HG03571 (cell line): Measurements from ENCODE around the gene ATCAY.
"Not testable (repeated sequence)": the region's sequence is repeated elsewhere in the genome, so short reads cannot be mapped to it uniquely, and the experiment has no call there.

Experiments
- ATAC-seq: cut with Tn5 transposase; IDR thresholded peaks from one replicate; pipeline ENCODE4 v1.9.1; 2021; ENCODE audit not compliant: unreplicated experiment

Gene ATCAY

DNA sequence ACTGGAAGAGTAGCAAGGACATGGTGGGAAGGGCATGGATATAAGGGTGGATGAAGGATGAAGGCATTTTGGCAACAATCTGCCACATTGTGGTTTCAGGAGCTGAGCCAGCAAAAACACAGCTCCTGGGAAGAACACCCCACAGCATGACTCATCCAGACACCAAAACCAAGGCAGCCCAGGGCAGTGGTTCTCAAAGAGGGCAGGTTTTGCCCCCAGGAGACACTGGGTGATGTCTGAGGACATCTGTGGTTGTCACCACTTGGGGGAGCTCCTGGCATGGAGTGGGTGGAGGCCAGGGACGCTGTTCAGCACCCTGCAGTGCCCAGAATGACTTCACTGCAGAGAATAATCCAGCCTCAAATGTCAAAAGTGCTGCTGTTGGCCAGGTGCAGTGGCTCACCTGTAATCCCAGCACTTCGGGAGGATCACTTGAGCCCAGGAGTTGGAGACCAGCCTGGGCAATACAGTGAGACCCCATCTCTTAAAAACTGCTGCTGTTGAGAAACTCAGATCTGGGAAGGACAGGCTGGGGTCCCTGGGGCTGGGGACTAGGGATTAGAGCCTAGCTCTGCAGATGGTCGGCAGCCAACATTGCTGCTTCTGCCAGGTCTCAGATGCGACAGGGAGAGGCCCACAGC lies 27.8 kb upstream of the ATCAY start:
- no peak for ATAC-seq

DNA sequence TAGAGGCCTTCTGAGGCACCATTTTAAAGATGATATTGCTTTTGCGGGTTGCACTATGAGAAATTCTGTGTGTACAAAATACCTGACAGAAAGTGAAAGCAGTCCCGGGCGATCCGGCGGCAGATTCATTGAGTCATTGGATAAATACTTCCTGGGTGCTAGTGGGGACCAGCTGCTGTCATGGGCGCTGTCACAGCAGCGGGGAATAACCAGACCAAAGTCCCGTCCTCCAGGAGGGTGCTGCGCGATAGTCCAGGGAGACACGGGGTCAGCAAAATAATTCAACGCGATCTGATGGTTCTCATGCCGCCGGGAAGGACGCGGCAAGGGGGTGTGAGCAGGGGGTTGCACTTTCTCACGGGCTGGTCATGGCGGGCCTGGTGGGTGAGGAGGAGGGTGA lies 25.2 kb upstream of the ATCAY start:
- no peak for ATAC-seq

DNA sequence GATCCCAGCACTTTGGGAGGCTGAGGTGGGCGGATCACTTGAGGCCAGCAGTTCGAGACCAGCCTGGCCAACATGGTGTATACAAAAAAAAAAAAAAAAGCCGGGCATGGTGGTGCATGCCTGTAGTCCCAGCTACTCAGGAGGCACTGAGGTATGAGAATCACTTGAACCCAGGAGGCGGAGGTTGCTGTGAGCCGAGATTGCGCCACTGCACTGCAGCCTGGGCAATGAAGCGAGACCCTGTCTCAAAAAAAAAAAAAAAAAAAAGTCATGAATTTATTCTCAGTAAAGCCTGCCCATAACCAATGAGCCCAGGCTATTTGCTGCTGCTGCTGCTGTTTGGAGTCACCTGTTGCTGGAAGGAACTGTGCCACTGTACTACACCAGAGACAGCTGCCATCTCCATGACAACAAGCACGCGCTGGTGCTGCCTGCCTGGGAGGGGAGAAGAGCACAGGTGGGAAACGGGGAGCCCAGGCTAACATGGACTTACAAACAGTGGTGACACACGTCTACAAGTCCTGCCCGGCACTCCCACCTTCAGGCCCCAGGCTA lies 23.0 kb upstream of the ATCAY start:
- no peak for ATAC-seq

DNA sequence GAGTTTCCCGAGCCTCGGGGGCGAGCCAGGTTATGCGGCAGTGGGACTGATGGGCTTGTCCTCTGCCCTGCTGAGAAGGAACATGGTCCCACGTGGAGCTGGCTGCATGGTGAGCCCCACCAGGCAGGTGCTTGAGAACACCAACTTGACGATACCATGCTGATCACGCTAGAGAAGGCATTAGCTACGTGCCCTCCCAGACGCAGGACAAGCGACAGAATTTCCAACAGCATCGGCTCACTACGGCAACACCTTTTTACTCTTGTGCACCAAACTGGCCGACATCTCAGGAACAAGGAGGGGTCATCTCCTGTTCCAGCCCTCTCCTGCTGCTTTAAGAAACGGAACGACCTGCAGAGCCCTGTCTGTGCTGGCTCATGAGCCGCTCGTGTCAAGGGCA lies 20.0 kb upstream of the ATCAY start:
- ATAC-seq = no peak

DNA sequence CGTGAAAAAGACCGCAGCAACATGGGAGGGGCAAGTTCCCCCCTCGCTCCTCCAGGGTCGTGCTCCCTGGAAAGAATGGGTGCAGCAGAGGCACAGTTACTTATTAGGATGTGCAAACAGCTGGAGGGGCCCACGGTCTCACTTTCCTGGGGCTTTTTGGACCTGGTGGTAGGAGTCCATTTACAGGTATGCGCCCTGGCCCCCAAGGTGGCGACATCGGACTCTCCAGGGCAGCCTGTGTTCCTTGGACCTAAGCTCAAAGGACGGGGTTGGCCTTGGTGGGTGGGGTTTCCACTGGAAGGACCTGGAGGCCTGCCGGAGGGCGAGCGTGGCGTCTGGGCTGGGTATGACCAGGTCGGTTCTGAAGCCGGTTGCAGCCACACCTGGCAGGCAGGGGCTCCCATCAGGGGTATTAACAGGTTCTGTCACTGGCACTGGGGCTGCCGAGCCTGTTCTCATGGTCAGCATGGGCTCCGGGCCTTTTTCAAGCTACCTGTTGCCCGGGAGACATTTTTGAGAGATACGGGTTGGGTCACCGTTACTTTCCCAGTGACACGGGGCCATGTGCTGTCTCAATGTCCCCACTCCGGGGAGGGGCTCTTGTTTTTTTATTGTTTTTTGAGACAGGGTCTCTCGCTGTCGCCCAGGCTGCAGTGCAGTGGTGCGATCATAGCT lies 17.5 kb upstream of the ATCAY start:
- no peak for ATAC-seq

DNA sequence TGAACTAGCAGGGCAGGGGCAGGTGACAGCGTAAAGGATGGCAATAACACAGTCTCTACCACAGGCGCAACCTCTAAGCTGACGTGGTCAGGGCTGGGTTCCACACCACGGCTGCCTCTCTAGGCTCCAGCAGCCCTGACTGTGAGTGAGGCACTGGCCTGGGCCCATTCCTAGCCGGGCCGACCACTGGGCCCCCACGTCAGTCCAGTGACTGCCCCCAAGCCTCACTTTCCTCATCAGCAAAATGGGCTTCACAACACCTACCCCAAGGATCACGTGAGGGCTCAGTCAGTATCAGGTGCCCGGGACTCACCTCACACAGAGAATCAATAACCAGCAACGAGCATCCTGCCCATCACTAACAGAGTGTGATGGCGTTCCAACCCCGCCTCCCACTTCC lies 16.8 kb upstream of the ATCAY start:
- ATAC-seq = no peak

DNA sequence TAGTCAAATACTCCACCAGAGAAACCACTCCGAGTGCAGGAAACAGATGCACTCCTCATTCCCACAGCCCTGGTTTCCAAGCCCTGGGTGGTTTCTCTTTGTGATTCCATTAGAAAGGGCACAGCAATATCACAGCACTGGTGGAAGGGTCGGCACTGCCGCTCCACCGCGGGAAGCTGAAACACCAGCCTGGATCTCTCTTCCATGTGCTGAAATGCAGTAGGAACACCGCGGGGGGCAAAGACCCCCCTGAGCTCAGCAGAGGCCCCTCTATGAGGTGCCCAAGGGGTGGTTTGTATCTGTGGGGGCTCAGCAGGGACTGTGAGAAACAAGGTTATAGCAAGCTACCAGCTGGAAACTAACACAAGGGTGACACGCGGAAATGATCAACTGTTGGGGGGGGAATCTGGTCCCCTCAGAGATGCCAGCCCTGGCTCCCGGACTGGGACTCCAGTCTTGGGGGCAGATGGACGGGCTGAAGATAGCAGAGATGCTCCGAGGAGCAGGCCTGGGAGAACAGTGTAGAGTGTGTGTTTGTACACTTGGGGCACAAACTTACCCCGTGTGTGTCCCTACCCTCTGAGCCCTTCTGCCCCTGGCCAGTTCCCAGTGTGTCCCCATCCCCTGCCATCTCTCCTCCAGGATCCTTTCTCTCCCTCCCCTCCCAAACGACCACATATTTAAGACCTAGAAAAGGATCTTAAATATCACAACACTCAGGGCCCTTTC lies 13.4 kb upstream of the ATCAY start:
- ATAC-seq = no peak

DNA sequence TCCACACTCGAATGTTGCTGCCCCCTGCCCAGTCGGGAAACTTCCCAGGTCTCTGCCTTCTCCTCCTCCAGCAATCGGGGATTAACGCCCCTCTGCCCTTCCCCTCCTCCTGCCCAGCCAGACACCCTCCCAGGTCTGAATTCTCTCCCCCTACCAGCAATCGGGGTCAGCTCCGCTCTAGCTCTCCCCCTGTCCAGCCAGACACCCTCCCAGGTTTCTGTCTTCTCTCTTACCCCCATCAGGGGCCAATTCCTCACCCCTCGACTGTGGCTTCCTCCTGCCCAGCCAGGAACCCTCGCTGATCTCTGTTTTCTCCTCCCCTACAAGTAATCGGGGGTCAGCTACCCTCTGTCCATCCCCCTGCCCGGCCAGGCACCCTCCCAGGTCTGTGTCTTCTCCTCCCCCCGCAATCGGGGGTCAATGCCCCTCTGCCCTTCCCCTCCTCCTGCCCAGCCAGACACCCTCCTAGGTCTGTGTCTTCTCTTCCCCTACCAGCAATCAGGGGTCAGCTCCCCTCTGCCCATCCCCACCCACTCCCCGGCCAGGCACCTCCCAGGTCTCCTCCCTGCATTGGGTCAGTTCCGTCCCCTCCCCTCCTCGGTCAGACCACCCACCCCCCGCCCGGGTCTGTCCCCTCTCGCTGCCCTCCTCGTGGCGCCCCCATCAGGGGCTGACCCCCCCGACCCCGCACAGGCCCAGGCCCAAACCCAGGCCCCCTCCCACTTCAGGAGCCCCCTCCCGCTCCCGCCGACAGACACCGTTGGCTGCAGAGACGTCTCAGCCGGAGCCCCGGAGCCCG lies 12.3 kb upstream of the ATCAY start:
- ATAC-seq = no peak

DNA sequence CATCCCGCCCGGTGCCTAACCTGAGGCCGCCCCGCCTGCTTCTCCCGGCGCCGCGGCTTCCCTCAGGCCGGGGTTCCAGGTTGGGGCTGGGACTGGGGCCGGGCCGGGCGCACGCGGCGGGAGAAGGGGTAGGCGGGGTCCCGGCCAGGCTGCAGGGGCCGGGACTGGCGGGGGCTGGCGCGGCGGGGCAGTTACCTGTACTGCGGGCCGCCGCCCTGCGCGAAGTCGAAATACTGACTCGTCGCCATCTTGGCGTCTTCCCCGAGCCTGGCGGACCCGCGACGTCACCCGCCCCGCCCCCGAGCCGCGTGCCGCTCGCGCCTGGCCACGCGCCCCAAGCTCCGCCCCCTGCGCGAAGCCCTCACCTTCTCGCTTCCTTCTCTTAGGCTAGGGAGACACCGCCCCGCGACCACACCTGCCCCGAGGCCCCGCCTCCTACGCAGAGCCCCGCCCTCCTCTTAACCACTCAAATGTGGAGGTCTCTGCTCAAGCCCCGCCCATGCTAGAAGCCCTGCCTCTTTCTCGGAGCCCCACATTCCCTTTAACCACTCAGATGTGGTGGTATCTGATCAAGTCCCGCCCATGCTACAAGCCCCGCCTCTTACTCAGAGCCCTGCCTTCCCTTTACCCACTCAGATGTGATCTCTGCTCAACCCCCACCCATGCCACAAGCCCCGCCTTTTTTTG lies 11.6 kb upstream of the ATCAY start, which contains the start of gene ZFR2:
TSS of gene ZFR2 (minus strand) at position 269 of the 687 bp plus-strand sequence. CDS start at position 248, 21 bp downstream.
- no peak for ATAC-seq

DNA sequence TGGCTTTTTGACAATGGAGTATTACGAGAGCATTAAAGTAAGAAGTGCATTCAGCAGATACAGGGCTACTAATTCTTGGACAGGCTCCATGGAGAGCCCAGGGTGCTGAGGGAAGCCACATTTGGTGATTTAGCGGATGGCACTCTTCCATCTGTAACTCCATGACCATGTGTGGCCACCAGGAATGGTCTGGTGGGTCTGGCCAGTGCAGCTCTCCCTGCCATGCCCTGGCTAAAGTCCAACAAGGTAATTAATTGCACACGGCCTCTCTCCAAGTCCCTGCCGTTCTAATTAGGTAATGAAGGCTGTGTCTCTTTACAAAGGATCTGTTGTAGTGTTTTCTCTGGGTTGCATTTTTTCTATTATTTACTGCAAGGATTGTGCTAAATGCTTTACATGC lies 7.3 kb upstream of the ATCAY start:
- no peak for ATAC-seq

DNA sequence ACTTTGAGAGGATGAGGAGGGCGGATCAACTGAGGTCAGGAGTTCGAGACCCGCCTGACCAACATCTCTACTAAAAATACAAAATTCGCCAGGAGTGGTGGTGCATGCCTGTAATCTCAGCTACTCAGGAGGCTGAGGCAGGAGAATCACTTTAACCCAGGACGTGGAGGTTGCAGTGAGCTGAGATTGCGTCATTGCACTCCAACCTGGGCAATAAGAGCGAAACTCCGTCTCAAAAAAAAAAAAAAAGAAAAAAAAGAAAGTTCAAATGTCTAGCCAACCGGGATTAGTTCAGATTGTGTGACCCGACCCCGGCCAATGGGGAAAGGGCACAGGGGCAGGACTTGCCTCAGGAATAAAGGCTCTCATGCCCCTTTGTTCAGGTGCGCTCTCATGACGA lies 5.8 kb upstream of the ATCAY start:
- not testable (repeated sequence) for ATAC-seq

DNA sequence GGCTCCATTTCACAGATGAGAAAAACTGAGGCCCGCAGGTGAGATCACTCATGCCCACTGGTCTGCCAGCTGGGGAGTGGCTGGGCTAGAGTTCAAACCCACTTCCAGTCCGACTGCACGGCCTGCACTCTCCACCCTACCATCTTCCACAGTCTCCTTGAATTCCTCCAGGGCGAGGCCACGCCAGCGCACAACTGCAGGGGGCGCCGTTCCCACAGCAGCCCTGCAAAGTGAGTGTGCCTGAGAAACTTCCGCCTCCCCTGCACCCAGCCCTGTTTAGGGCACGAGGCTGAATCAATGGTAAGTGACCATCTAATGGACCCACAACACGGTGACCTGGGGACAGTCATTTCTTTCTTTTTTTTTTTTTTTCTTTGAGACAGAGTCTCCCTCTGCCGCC lies 829 bp upstream of the ATCAY start:
- ATAC-seq = no peak

DNA sequence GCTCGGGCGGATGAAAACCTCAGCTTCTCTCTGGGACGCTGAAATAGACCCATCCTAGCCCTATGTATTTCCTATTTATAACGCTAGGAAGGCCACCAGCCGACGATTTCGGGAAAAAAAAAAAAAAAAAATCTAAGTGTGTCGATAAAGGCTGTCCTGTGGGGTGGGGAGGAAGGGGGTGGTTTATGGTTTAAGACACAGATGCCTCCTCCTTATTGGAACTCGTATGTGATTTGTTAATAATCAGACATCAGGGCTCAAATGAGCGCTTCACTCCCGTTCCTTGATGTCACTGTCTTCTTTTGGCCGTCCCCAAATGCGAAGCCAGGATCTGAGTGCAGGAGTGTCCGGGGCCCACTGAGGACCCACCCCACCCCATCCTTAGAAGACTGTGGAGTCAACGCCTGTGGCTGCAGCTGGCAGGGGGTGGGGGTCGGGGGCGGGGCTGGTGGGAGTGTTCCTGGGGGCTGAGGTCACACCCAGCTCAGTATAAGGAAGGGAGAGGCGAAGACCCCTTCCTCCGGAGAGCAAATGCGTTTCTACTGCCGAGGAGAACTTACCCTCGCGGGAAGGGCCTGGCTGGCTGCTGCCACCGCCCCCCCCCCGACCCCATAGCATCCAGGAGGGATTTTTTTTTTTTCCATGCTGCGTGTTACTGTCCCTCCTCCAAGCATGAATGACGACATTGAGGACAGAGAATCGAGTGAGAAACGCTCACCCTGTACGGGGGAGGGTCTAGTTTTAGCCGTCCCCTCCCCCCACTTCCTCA lies 971 bp downstream of the ATCAY start:
- ATAC-seq = no peak

DNA sequence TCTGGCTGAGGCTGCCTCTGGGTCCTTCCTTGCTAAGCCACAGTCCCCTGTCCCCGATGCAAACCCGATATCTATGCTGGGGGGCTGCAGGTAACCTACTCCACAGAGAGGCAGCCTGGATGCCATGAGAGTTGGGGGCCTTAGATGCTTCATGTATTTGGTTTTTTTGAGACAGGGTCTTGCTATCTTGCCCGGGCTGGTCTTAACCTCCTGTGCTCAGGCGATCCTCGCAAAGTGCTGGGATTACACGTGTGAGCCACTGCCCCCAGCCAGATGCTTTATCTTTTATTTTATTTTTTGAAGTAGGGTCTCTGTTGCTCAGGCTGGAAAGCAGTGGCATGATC lies 1.5 kb downstream of the ATCAY start:
- no peak for ATAC-seq

DNA sequence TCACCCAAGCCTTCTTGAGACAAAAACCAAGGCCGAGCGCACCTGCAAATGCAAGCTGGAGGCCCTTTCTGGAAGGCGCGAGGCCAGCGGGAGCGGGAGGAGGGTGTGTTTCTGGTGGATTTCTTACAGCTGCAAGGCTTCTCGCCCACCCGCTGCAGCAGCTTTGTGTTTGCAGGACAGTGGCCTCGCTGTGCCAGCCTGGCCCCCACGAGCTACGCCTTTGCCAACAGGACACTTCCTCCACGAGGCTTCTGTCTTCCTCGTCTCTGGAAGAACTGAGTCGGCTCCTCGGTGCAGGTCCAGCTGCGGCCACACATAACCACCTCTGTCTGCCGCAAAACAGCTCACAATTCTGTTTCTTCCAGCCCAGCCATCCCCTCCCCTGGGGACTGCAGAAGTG lies 10.1 kb downstream of the ATCAY start:
- no peak for ATAC-seq

DNA sequence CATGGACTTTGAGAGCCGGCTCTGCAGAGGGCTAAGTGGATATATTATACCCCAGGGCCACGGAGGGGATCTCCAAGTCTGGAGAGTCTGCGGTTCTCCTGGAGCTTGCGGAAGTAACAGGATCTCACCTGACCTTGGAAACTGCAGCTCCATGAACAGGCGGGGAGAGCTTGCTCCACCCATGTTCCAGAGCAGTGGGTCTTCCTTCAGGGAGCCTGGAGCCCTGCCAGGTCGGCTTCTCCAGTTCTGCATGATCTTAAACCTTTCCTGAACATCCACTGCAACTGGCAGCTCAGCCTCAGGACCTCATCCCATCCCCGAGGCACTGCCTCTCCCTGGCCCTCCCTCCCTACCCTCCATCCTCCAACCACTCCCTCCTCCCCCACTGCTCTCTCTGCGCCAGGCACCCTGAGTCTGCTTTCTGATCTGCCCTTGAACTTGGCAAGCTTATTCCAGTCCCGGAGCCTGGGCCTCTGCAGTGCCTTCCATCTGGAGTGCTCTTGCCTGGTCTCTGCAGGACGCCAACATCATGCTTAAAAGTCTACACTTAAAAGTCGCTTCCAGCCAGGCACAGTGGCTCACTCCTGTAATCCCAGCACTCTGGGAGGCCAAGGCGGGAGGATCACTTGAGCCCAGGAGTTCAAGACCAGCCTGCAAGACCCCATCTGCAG lies 13.2 kb downstream of the ATCAY start:
- no peak for ATAC-seq

DNA sequence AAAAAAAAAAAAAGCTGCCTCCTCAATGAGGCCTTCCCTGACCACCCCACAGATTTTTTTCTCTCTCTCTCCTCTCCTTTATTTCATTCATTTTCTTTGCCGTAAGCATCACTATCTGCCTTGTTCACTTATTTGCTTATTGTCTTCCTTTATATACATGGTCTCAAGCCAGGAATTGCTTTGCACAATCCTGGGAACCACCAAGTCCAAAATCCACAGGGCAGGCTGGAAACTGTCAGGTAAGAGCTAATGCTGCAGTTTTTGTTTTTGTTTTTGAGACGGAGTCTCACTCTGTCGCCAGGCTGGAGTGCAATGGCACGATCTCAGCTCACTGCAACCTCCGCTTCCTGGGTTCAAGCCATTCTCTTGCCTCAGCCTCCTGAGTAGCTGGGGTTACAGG lies 14.5 kb downstream of the ATCAY start:
- ATAC-seq = not testable (repeated sequence)

DNA sequence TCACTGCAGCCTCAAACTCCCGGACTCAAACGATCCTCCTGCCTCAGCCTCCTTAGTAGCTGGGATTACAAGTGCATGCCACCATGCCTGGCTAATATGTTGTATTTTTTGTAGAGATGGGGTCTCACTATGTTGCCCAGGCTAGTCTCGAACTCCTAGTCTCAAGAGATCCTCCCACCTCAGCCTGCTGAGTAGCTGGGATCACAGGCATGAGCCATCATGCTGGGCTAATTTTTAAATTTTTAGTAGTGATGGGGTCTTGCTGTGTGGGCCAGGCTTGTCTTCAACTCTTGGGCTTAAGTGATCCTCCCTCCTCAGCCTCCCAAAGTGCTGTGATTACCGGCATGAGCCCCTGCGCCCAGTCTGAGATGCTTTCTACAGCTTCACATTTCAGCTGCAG lies 15.3 kb downstream of the ATCAY start:
- no peak for ATAC-seq

DNA sequence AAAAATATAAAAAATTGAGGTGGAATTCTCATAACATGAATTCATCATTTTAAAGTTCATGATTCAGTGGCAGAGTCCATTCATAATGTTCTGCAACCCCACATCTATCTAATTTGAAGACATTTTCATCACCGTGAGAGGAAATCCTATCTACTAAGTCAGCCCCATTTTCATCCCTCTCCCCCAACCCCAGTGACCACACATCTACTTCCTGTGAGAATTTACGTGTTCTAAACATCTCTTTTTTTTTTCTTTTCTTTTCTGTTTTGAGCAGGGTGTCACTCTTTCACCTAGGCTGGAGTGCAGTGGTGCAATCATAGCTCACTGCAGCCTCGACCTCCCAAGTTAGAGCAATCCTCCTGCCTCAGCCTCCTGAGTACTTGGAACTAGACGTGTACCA lies 17.5 kb downstream of the ATCAY start:
- ATAC-seq = no peak
